ENCODE results near the gene SESN2. TPM values are rescaled to one million over a fixed set of nuclear protein-coding genes. Genes with fewer than 3 reads are reported as not detected.

Gene SESN2
- total RNA-seq, 6 experiments from 2014 or later = 15.5 to 22.0 (median 17.4) TPM

GRCh38 chr1:28265577-28265976 lies 6.3 kb downstream of the SESN2 start:
- no peak for TF ChIP-seq CTCF (IDR thresholded peaks at IDR 0.05)
- H3K27me3 Mint-ChIP-seq (ENCODE audit: insufficient read depth) = 0 out of 2 replicates have a peak, but pooled peaks cover 2% of the 10 kb centered on the region
- no peak overlapping the region for H3K27ac Mint-ChIP-seq
- peaks cover 17% of the 10 kb centered on the region for H3K36me3 Mint-ChIP-seq (ENCODE audit: low read depth)
- peak overlapping the region; percentile 23; the same call in 1 of the 2 replicates for H3K4me3 Mint-ChIP-seq
- H3K4me1 Mint-ChIP-seq (ENCODE audit: low read depth) = peaks cover 53% of the 10 kb centered on the region
- no peak for DNase-seq
- H3K9me3 Mint-ChIP-seq = no peaks in the 10 kb centered on the region

- no peaks in the 10 kb centered on the region for H3K9me3 Mint-ChIP-seq
- no peak overlapping the region for H3K27ac Mint-ChIP-seq
- TF ChIP-seq CTCF (IDR thresholded peaks at IDR 0.05) = no peak
- no peak overlapping the region for H3K4me3 Mint-ChIP-seq
- peaks cover 12% of the 10 kb centered on the region for H3K36me3 Mint-ChIP-seq (ENCODE audit: low read depth)
- peaks cover 2% of the 10 kb centered on the region; the same call in 1 of the 2 replicates for H3K27me3 Mint-ChIP-seq (ENCODE audit: insufficient read depth)
- peaks cover 44% of the 10 kb centered on the region for H3K4me1 Mint-ChIP-seq (ENCODE audit: low read depth)
- DNase-seq = no peak
Measured at GRCh38 chr1:28266920-28267322, 7.6 kb downstream of the SESN2 start.

- Mint-ChIP-seq H3K4me3 (no peak overlapping the region), H3K4me1 (ENCODE audit: low read depth) (peaks cover 43% of the 10 kb centered on the region), H3K36me3 (ENCODE audit: low read depth) (peaks cover 13% of the 10 kb centered on the region), H3K27me3 (ENCODE audit: insufficient read depth) (peaks cover 2% of the 10 kb centered on the region; the same call in 1 of the 2 replicates), H3K9me3 (no peaks in the 10 kb centered on the region), H3K27ac (peak overlapping the region; percentile 72)
- DNase-seq = no peak
- TF ChIP-seq CTCF (IDR thresholded peaks at IDR 0.05) = no peak
Measured at GRCh38 chr1:28267633-28268032, 8.3 kb downstream of the SESN2 start.

GRCh38 chr1:28269529-28269928 lies 10.2 kb downstream of the SESN2 start:
- peaks cover 32% of the 10 kb centered on the region for H3K4me1 Mint-ChIP-seq (ENCODE audit: low read depth)
- H3K4me3 Mint-ChIP-seq = no peak overlapping the region
- no peak for DNase-seq
- no peak overlapping the region for H3K27ac Mint-ChIP-seq
- peaks cover 13% of the 10 kb centered on the region for H3K36me3 Mint-ChIP-seq (ENCODE audit: low read depth)
- TF ChIP-seq CTCF (IDR thresholded peaks at IDR 0.05) = no peak
- peaks cover 1% of the 10 kb centered on the region for H3K27me3 Mint-ChIP-seq (ENCODE audit: insufficient read depth)
- no peaks in the 10 kb centered on the region for H3K9me3 Mint-ChIP-seq

GRCh38 chr1:28272215-28272852 lies 13.0 kb downstream of the SESN2 start:
- TF ChIP-seq CTCF (IDR thresholded peaks at IDR 0.05) = no peak
- Mint-ChIP-seq H3K27me3 (ENCODE audit: insufficient read depth) (peaks cover 2% of the 10 kb centered on the region), H3K4me1 (ENCODE audit: low read depth) (peaks cover 15% of the 10 kb centered on the region), H3K4me3 (no peak overlapping the region), H3K27ac (no peak overlapping the region), H3K36me3 (ENCODE audit: low read depth) (peaks cover 19% of the 10 kb centered on the region), H3K9me3 (no peaks in the 10 kb centered on the region)
- no peak for DNase-seq

All from HFFc6 (cell line).